Activated gamma-delta T cell treated with Interleukin-2 at 50 U/mL for 16 hours (primary cell): Measurements from ENCODE around the gene CLK1.

Experiments used
- DNase-seq: peaks from one replicate; pipeline ENCODE4 v3.0.0-alpha.2; 2020

CLK1 gene

GRCh38 chr2:200810998-200811332 lies 53.5 kb downstream of the CLK1 start:
- DNase-seq, result no peak

- DNase-seq, result no peak
Measured at GRCh38 chr2:200810252-200810997, 54.0 kb downstream of the CLK1 start.

GRCh38 chr2:200809506-200810251 lies 54.8 kb downstream of the CLK1 start:
- DNase-seq, result no peak
